Measurements from ENCODE around the gene IL6. TPM values are rescaled to one million over a fixed set of nuclear protein-coding genes. Genes with fewer than 3 reads are reported as not detected.

IL6 gene
- 1.1 and 1.6 TPM in 2 replicates for total RNA-seq

GRCh38 chr7:22726907-22727713 lies at the start of gene IL6:
Gene IL6, plus strand, starts transcription at chr7:22727200. Its CDS starts 63 bp downstream, at chr7:22727263.

Other genes starting within 250 kb of the IL6 start
- 0.63 and 0.70 TPM in 2 replicates for gene STEAP1B, start 227.0 kb upstream of the IL6 start, total RNA-seq
- 126 and 142 TPM in 2 replicates for gene TOMM7, start 95.6 kb downstream of the IL6 start, total RNA-seq

All from airway epithelial cell (primary cell).